HCT116 (cell line): ENCODE measurements around the gene GUK1. TPM values are rescaled to one million over a fixed set of nuclear protein-coding genes. Genes with fewer than 3 reads are reported as not detected.

ENCODE experiments used
- ATAC-seq: fragments of 200-7000 bp; cut with Tn5 transposase; 2 replicates; pipeline ENCODE4 v1.9.1; 2020; ENCODE audit warnings: mild to moderate bottlenecking, moderate library complexity
- BruUV-seq: library from RNA; stranded (reverse); fragments of 400-500 nt; replicated peaks from 2 replicates; lab custom pipeline; 2021; lab: Mats Ljungman, UMichigan
- CTCF ChIA-PET: fragments of 300-600 bp; sonication (Branson Sonifier 250); formaldehyde crosslinking; loops from one replicate; lab custom pipeline; 2021; ENCODE audit warnings: antibody characterized with exemption; lab: Charles Lee
- POLR2A ChIA-PET: fragments of 300-600, 350-600 bp; sonication (Branson Sonifier 250); formaldehyde crosslinking; loops from one replicate; lab custom pipeline; 2021; ENCODE audit warnings: antibody characterized with exemption; lab: Charles Lee
- RAD21 ChIA-PET, 2 experiments: fragments of 300-600 bp; sonication (Branson Sonifier 250); formaldehyde crosslinking; loops; one replicate each; lab custom pipeline; 2023; ENCODE audit warnings: low total read pairs in 2 of 2; ENCODE audit not compliant: uncharacterized antibody in 2 of 2, unreplicated experiment in 2 of 2, low non-redundant PET in 1 of 2; lab: Charles Lee
- DNase-seq: peaks from one replicate; pipeline ENCODE4 v3.0.0-alpha.2; 2010; ENCODE audit warnings: low read depth, low spot score
- H2AFZ ChIP-seq: fragments of 200-600 bp; shearing (Covaris generic), sonication (generic); 2 replicates; pipeline ENCODE4 v1.6.1; 2017; ENCODE audit warnings: low read depth, mixed run types, mixed read lengths, antibody characterized with exemption, low read length; ENCODE audit not compliant: poor library complexity, severe bottlenecking
- H3K27ac ChIP-seq: 2 replicates; pipeline ENCODE4 v1.5.1; 2012; ENCODE audit warnings: low read depth, low read length
- H3K27me3 ChIP-seq: fragments of 200-600 bp; sonication (generic); 2 replicates; pipeline ENCODE4 v1.6.1; 2016; ENCODE audit warnings: mixed run types, low read length, mixed read lengths; ENCODE audit not compliant: insufficient read depth
- H3K36me3 ChIP-seq, 2 experiments: fragments of 200-500 bp in 1 of 2; fragments of 200-600 bp in 1 of 2; sonication (Bioruptor generic) in 1 of 2; sonication (generic) in 1 of 2; 2 replicates each; pipeline versions ENCODE4 v1.5.1 to v1.6.1; 2014 to 2016; ENCODE audit warnings: low read length in 2 of 2, inconsistent platforms in 1 of 2, mixed read lengths in 1 of 2, mixed run types in 1 of 2; ENCODE audit not compliant: insufficient read depth in 2 of 2, control insufficient read depth in 1 of 2
- H3K4me1 ChIP-seq, 2 experiments: fragments of 200-600 bp in 1 of 2; sonication (generic) in 1 of 2; 2 replicates each; pipeline versions ENCODE4 v1.5.1 to v1.6.1; 2012 to 2017; ENCODE audit warnings: low read length in 2 of 2, inconsistent platforms in 1 of 2, mild to moderate bottlenecking in 1 of 2, mixed read lengths in 1 of 2, mixed run types in 1 of 2, moderate library complexity in 1 of 2; ENCODE audit not compliant: insufficient read depth in 2 of 2, control insufficient read depth in 1 of 2
- H3K4me2 ChIP-seq: fragments of 200-600 bp; sonication (generic); 2 replicates; pipeline ENCODE4 v1.6.1; 2017; ENCODE audit warnings: mixed run types, low read length, mixed read lengths
- H3K4me3 ChIP-seq, 2 experiments: fragments of 200-600 bp in 1 of 2; sonication (generic) in 1 of 2; replicated peaks in 1 of 2; 2 replicates each; pipeline ENCODE4 v1.5.1; 2011 to 2016; ENCODE audit warnings: low read length in 2 of 2, control low read depth in 1 of 2, low read depth in 1 of 2, mild to moderate bottlenecking in 1 of 2, mixed read lengths in 1 of 2, mixed run types in 1 of 2
- H3K79me2 ChIP-seq: fragments of 200-600 bp; sonication (generic); 2 replicates; pipeline ENCODE4 v1.6.1; 2017; ENCODE audit warnings: mild to moderate bottlenecking, mixed run types, low read length, moderate library complexity, mixed read lengths; ENCODE audit not compliant: insufficient read depth
- H3K9ac ChIP-seq: fragments of 200-600 bp; sonication (generic); 2 replicates; pipeline ENCODE4 v1.6.1; 2016; ENCODE audit warnings: low read length, mixed read lengths
- H3K9me2 ChIP-seq: fragments of 200-600 bp; sonication (generic), shearing (Covaris generic); 2 replicates; pipeline ENCODE4 v1.6.1; 2017; ENCODE audit warnings: mixed run types, mild to moderate bottlenecking, moderate library complexity; ENCODE audit not compliant: insufficient read depth
- H3K9me3 ChIP-seq, 2 experiments: fragments of 200-500 bp in 1 of 2; fragments of 200-600 bp in 1 of 2; sonication (Bioruptor generic) in 1 of 2; sonication (generic) in 1 of 2; 2 replicates each; pipeline ENCODE4 v1.6.1; 2014 to 2017; ENCODE audit warnings: low read length in 2 of 2, mixed read lengths in 2 of 2, inconsistent platforms in 1 of 2, low read depth in 1 of 2, mild to moderate bottlenecking in 1 of 2, mixed run types in 1 of 2, moderate library complexity in 1 of 2; ENCODE audit not compliant: control insufficient read depth in 1 of 2, insufficient read depth in 1 of 2
- H4K20me1 ChIP-seq: fragments of 200-600 bp; sonication (generic), shearing (Covaris generic); 2 replicates; pipeline ENCODE4 v1.6.1; 2017; ENCODE audit warnings: mixed run types, mild to moderate bottlenecking, moderate library complexity; ENCODE audit not compliant: insufficient read depth
- ATF3 ChIP-seq: IDR thresholded peaks from 2 replicates; pipeline ENCODE4 v1.6.1; 2012
- CEBPB ChIP-seq: IDR thresholded peaks from 2 replicates; pipeline ENCODE4 v1.6.1; 2012; ENCODE audit warnings: low read depth
- CTCF ChIP-seq, 3 experiments: fragments of 200-600 bp in 1 of 3; sonication (generic) in 1 of 3; IDR thresholded peaks in 2 of 3; conservative IDR thresholded peaks in 1 of 3; 2 replicates each; pipeline ENCODE4 v1.5.1; 2012 to 2017; ENCODE audit warnings: low read depth in 2 of 3, low read length in 2 of 3, antibody characterized with exemption in 1 of 3, borderline replicate concordance in 1 of 3, control low read depth in 1 of 3, mild to moderate bottlenecking in 1 of 3, mixed read lengths in 1 of 3, mixed run types in 1 of 3, moderate library complexity in 1 of 3; ENCODE audit not compliant: insufficient read depth in 1 of 3
- EGR1 ChIP-seq: IDR thresholded peaks from 2 replicates; pipeline ENCODE4 v1.6.1; 2012; ENCODE audit warnings: low read depth
- ELF1 ChIP-seq: IDR thresholded peaks from 2 replicates; pipeline ENCODE4 v1.6.1; 2012; ENCODE audit warnings: low read depth, borderline replicate concordance
- EZH2 ChIP-seq: fragments of 200-600 bp; sonication (generic); IDR thresholded peaks from 2 replicates; pipeline ENCODE4 v1.6.1; 2017; ENCODE audit warnings: antibody characterized with exemption, mixed run types
- EZH2phosphoT487 ChIP-seq: fragments of 200-600 bp; IDR thresholded peaks from 2 replicates; pipeline ENCODE4 v1.6.1; 2018; ENCODE audit warnings: antibody characterized with exemption, borderline replicate concordance
- FOSL1 ChIP-seq: IDR thresholded peaks from 2 replicates; pipeline ENCODE4 v1.6.1; 2012; ENCODE audit warnings: low read depth
- JUND ChIP-seq: IDR thresholded peaks from 2 replicates; pipeline ENCODE4 v1.6.1; 2012
- MAX ChIP-seq: IDR thresholded peaks from 2 replicates; pipeline ENCODE4 v1.6.1; 2012
- POLR2A ChIP-seq: IDR thresholded peaks from 2 replicates; pipeline ENCODE4 v1.7.0; 2011; ENCODE audit warnings: borderline replicate concordance; ENCODE audit not compliant: insufficient read depth, insufficient read length; ENCODE audit errors: extremely low read depth
- POLR2AphosphoS5 ChIP-seq: IDR thresholded peaks from 2 replicates; pipeline ENCODE4 v1.6.1; 2011; ENCODE audit warnings: mild to moderate bottlenecking, low read depth, low read length, moderate library complexity
- RAD21 ChIP-seq: IDR thresholded peaks from 2 replicates; pipeline ENCODE4 v1.6.1; 2012; ENCODE audit warnings: low read depth, mild to moderate bottlenecking
- REST ChIP-seq: IDR thresholded peaks from 2 replicates; pipeline ENCODE4 v1.6.1; 2012; ENCODE audit warnings: low read depth
- SIN3A ChIP-seq: IDR thresholded peaks from 2 replicates; pipeline ENCODE4 v1.6.1; 2012; ENCODE audit warnings: low read depth
- SRF ChIP-seq: IDR thresholded peaks from 2 replicates; pipeline ENCODE4 v1.6.1; 2012; ENCODE audit warnings: low read depth
- YY1 ChIP-seq: IDR thresholded peaks from 2 replicates; pipeline ENCODE4 v1.6.1; 2011; ENCODE audit warnings: low read length, low read depth, moderate library complexity, mild to moderate bottlenecking; ENCODE audit not compliant: insufficient replicate concordance; ENCODE audit errors: extremely low read depth
- ZBTB33 ChIP-seq: IDR thresholded peaks from 2 replicates; pipeline ENCODE4 v1.6.1; 2011; ENCODE audit warnings: mild to moderate bottlenecking, low read length, moderate library complexity; ENCODE audit not compliant: insufficient replicate concordance; ENCODE audit errors: extremely low read depth
- ZFX ChIP-seq: fragments of 450-650 bp; IDR thresholded peaks from 2 replicates; pipeline ENCODE4 v1.6.1; 2017
- ZNF274 ChIP-seq: fragments of 200-500 bp; sonication (Bioruptor generic); IDR thresholded peaks from 2 replicates; pipeline ENCODE4 v1.6.1; 2014; ENCODE audit warnings: mild to moderate bottlenecking, low read depth, low read length, inconsistent platforms
- intact Hi-C: fragments of 100-400 bp; cut with micrococcal nuclease; formaldehyde crosslinking; loops from 2 replicates; pipeline ENCODE4 v1.10.0; 2022
- total RNA-seq: library from RNA; stranded (reverse); gene quantifications from one replicate; pipeline ENCODE4 v1.2.1, GENCODE V29; 2021; ENCODE audit not compliant: unreplicated experiment

Gene GUK1
- total RNA-seq, 1 experiment from 2014 or later: 145 TPM

GRCh38 chr1:228158151-228159007 is 18.3 kb downstream of the GUK1 start:
- Histone ChIP-seq H3K79me2 (no peaks in the 10 kb centered on the region), H3K4me3 (no peak overlapping the region), H3K27me3 (no peaks in the 10 kb centered on the region), H2AFZ (no peak overlapping the region), H3K27ac (no peak overlapping the region), H3K4me2 (no peak overlapping the region), H3K9ac (no peak overlapping the region), H3K4me1 (peaks cover 11 to 28% of the 10 kb centered on the region in 2 experiments; a peak in 3 of 4 replicates), H3K36me3 (no peaks in the 10 kb centered on the region), H4K20me1 (no peaks in the 10 kb centered on the region), H3K9me3 (no peaks in the 10 kb centered on the region), H3K9me2 (no peaks in the 10 kb centered on the region)
- no TSS peak for BruUV-seq
- no peak for ATAC-seq
- DNase-seq: no peak
- intact Hi-C loops: no loop called here
- ChIA-PET CTCF (no interaction called here), RAD21 (no interaction called here), POLR2A (no interaction called here)
- TF ChIP-seq EGR1 (no peak), YY1 (no peak), MAX (no peak), ZFX (no peak), CTCF (IDR thresholded peaks at IDR 0.05 in 2 of 3, conservative IDR thresholded peaks at IDR 0.05 in 1 of 3; ENCODE audit: borderline replicate concordance in 1 of 3, insufficient read depth in 1 of 3, low read depth in 2 of 3, low read length in 2 of 3) (no peak), EZH2 (no peak), ELF1 (no peak), POLR2A (no peak), FOSL1 (no peak), SRF (no peak), ZNF274 (no peak), CEBPB (no peak), ZBTB33 (no peak), SIN3A (no peak), POLR2AphosphoS5 (no peak), EZH2phosphoT487 (no peak), JUND (no peak), RAD21 (no peak), ATF3 (no peak), REST (no peak)
